Measurements from ENCODE around the gene TRABD2A.
"Not testable (repeated sequence)": the region's sequence is repeated elsewhere in the genome, so short reads cannot be mapped to it uniquely, and the experiment has no call there.

The TRABD2A gene

DNA sequence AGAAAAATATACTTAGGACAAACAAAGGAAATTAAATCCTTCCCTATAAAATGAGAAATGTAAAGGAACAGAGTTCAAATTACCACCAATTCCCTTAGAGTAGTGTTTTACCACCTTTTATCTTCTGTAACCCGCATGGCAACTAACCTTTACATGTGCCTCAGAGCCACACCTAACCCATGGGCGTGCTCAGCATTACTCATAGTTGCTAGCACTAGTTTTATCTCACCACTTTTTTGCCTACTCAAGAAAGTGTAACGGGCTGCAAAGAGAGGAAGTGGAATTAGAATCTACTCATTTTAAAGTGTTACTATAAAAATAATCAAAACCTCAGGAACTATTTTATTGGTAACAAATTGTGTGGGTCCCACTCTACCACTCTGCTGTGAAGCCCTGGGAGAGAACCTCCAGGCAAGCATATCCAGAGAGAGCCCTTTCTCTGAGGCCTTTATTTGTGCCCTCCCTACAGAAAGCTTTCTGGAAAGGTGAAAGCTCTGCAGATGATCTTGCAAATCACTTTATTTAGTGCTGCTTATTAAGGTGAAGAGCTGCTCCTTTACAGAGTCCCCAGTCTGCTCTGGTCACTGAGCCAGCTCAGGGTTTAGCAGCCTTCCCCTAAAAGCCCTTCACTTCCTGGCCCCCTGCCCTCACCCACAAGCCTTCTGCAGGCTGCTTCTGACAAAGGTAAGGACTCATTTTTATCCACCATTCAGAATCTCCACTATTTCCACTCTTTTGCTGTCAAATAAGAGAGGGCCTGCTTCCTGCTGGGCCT lies 98.8 kb downstream of the TRABD2A start:
- peak in 1 of 2 donors; percentile 60 for DNase-seq (ENCODE audit: low read depth in 1 of 2, low spot score in 1 of 2)

DNA sequence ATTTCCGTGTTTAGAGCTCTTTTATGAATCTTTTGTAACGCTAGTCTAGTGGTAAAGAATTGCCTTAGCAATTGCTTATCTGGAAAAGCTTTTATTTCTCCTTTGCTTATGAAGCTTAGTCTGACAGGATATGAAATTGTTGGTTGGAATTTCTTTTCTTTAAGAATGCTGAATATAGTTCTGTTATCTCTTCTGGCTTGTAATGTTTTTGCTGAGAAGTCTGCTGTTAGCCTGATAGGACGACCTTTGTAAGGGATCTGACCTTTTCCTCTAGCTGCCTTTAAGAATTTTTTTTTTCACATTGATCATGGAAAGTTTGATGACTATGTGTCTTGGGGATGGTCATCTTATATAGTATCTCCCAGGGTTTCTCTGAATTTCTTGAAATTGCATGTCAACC lies 101.1 kb downstream of the TRABD2A start:
- DNase-seq (ENCODE audit: low read depth in 1 of 2, low spot score in 1 of 2) = no peak

- no peak for DNase-seq (ENCODE audit: low read depth in 1 of 2, low spot score in 1 of 2)
Measured at GRCh38 chr2:84778911-84779690, 101.8 kb downstream of the TRABD2A start.

GRCh38 chr2:84776011-84776410 lies 104.9 kb downstream of the TRABD2A start:
- no peak for DNase-seq (ENCODE audit: low read depth in 1 of 2, low spot score in 1 of 2)

- not testable (repeated sequence) for DNase-seq (ENCODE audit: low read depth in 1 of 2, low spot score in 1 of 2)
Measured at GRCh38 chr2:84773562-84773961, 107.3 kb downstream of the TRABD2A start.
